Measurements from ENCODE around the gene SLCO3A1.

Gene SLCO3A1

DNA sequence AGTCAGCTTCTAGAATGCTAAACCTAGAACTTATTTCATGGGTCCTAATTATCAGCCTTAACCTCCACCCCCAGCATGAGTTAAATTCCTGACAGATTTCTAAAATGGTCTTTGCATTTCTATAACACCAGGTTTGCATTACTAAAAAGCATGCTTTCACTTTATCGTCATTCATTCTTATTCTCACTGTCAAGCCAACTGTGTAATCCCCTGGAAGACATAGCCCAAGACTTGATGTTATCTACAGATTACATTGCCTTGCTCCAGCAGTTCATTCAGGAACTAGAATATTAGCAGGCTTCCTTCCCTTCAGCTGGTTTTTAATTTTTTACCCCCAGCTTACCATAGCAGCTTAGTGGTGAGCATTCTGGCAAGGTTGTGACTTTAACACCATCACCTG, 184.0 kb downstream of the SLCO3A1 start:
- H3K56ac ChIP-seq (ENCODE audit: low read length), result no peak overlapping the region
- H3K4ac ChIP-seq (ENCODE audit: low read depth, low read length), result no peak overlapping the region
- no peaks in the 10 kb centered on the region for H3K27me3 ChIP-seq (ENCODE audit: insufficient read depth, low read length, poor library complexity)
- no peaks in the 10 kb centered on the region for H3K36me3 ChIP-seq (ENCODE audit: control insufficient read depth, insufficient read depth, low read length)
- no peak overlapping the region for H2BK120ac ChIP-seq (ENCODE audit: low read depth, low read length)
- no CpG with 5 or more reads among the region's 1 CpG for WGBS (ENCODE audit: extremely low coverage, insufficient coverage, low lambda C conversion rate)
- H2BK5ac ChIP-seq (ENCODE audit: low read length), result no peak overlapping the region
- no peak for DNase-seq
- H3K9ac ChIP-seq (ENCODE audit: low read length), result no peak overlapping the region
- H3K18ac ChIP-seq (ENCODE audit: low read length), result no peak overlapping the region
- H3K27ac ChIP-seq (ENCODE audit: low read depth, low read length), result no peak overlapping the region
- H3K79me1 ChIP-seq (ENCODE audit: low read length), result no peaks in the 10 kb centered on the region
- no peak overlapping the region for H3K23ac ChIP-seq (ENCODE audit: low read length)
- no peak overlapping the region for H4K8ac ChIP-seq (ENCODE audit: low read depth, low read length)
- H3K4me2 ChIP-seq (ENCODE audit: low read length), result no peak overlapping the region
- no peak overlapping the region for H2AK5ac ChIP-seq (ENCODE audit: low read length)
- no peaks in the 10 kb centered on the region for H3K79me2 ChIP-seq (ENCODE audit: control insufficient read depth, insufficient read depth, low read length)
- H4K5ac ChIP-seq (ENCODE audit: low read length), result no peak overlapping the region
- H2BK15ac ChIP-seq (replicated peaks; ENCODE audit: low read depth), result no peak overlapping the region
- H3K4me3 ChIP-seq (ENCODE audit: low read length), result no peak overlapping the region
- H3K4me1 ChIP-seq (ENCODE audit: control insufficient read depth, low read depth, low read length), result no peaks in the 10 kb centered on the region

DNA sequence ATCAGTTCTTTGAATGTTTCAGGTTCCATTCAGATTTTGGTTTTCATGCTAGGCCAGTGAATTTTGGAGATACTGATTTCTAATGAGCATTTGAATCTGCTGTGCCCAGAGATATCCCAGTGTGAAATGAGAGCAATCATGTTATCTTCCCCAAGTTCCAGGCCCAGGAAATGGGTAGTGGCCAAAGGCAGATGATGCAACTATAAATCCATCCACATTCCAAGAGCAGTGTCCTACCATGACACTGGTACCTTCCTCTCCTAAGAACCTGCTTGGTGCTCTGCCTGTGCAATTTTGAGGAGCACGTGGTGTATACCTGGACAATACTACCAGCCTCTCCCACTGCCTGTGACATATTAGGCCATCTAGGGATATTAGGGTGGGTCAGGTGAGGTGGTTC, 186.8 kb downstream of the SLCO3A1 start:
- Histone ChIP-seq H3K4ac (ENCODE audit: low read depth, low read length) (no peak overlapping the region), H4K5ac (ENCODE audit: low read length) (no peak overlapping the region), H4K8ac (ENCODE audit: low read depth, low read length) (no peak overlapping the region), H3K36me3 (ENCODE audit: control insufficient read depth, insufficient read depth, low read length) (no peaks in the 10 kb centered on the region), H2BK120ac (ENCODE audit: low read depth, low read length) (no peak overlapping the region), H3K23ac (ENCODE audit: low read length) (no peak overlapping the region), H2AK5ac (ENCODE audit: low read length) (no peak overlapping the region), H3K56ac (ENCODE audit: low read length) (no peak overlapping the region), H2BK15ac (replicated peaks; ENCODE audit: low read depth) (no peak overlapping the region), H3K9ac (ENCODE audit: low read length) (no peak overlapping the region), H3K27ac (ENCODE audit: low read depth, low read length) (no peak overlapping the region), H2BK5ac (ENCODE audit: low read length) (no peak overlapping the region), H3K4me1 (ENCODE audit: control insufficient read depth, low read depth, low read length) (no peaks in the 10 kb centered on the region), H3K4me2 (ENCODE audit: low read length) (no peak overlapping the region), H3K27me3 (ENCODE audit: insufficient read depth, low read length, poor library complexity) (no peaks in the 10 kb centered on the region), H3K79me2 (ENCODE audit: control insufficient read depth, insufficient read depth, low read length) (no peaks in the 10 kb centered on the region), H3K79me1 (ENCODE audit: low read length) (no peaks in the 10 kb centered on the region), H3K18ac (ENCODE audit: low read length) (no peak overlapping the region), H3K4me3 (ENCODE audit: low read length) (no peak overlapping the region)
- no peak for DNase-seq
- WGBS (ENCODE audit: extremely low coverage, insufficient coverage, low lambda C conversion rate), result no CpG with 5 or more reads among the region's 1 CpG

DNA sequence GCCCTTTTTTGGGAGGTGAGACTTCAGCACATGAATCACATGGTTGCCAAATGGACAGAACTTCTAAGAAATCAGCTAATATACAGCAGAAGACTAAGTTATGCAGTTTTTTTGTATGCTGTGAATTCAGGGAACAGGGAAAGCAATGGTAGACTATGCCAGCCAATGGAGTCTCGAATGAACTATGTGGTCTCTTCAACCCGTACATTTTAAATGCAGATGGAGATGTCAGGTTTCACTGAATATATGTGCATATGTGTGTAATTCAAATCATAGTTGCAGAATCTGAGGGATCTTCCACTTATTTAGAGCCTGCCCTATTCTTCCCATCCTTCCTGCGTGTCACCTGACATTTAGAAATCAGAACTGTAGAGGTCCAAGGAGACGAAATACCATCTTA, 187.9 kb downstream of the SLCO3A1 start:
- H3K27ac ChIP-seq (ENCODE audit: low read depth, low read length), result no peak overlapping the region
- no peak overlapping the region for H3K4me3 ChIP-seq (ENCODE audit: low read length)
- H3K9ac ChIP-seq (ENCODE audit: low read length), result no peak overlapping the region
- no peaks in the 10 kb centered on the region for H3K79me1 ChIP-seq (ENCODE audit: low read length)
- DNase-seq, result no peak
- no peaks in the 10 kb centered on the region for H3K79me2 ChIP-seq (ENCODE audit: control insufficient read depth, insufficient read depth, low read length)
- H3K4ac ChIP-seq (ENCODE audit: low read depth, low read length), result no peak overlapping the region
- no peak overlapping the region for H4K5ac ChIP-seq (ENCODE audit: low read length)
- no peak overlapping the region for H3K4me2 ChIP-seq (ENCODE audit: low read length)
- no peak overlapping the region for H2BK120ac ChIP-seq (ENCODE audit: low read depth, low read length)
- no peak overlapping the region for H3K56ac ChIP-seq (ENCODE audit: low read length)
- H3K23ac ChIP-seq (ENCODE audit: low read length), result no peak overlapping the region
- H3K4me1 ChIP-seq (ENCODE audit: control insufficient read depth, low read depth, low read length), result no peaks in the 10 kb centered on the region
- no peak overlapping the region for H2BK15ac ChIP-seq (replicated peaks; ENCODE audit: low read depth)
- H4K8ac ChIP-seq (ENCODE audit: low read depth, low read length), result no peak overlapping the region
- no peak overlapping the region for H3K18ac ChIP-seq (ENCODE audit: low read length)
- H3K36me3 ChIP-seq (ENCODE audit: control insufficient read depth, insufficient read depth, low read length), result no peaks in the 10 kb centered on the region
- WGBS (ENCODE audit: extremely low coverage, insufficient coverage, low lambda C conversion rate), result no CpG with 5 or more reads among the region's 4 CpGs
- H2BK5ac ChIP-seq (ENCODE audit: low read length), result no peak overlapping the region
- H3K27me3 ChIP-seq (ENCODE audit: insufficient read depth, low read length, poor library complexity), result no peaks in the 10 kb centered on the region
- no peak overlapping the region for H2AK5ac ChIP-seq (ENCODE audit: low read length)

DNA sequence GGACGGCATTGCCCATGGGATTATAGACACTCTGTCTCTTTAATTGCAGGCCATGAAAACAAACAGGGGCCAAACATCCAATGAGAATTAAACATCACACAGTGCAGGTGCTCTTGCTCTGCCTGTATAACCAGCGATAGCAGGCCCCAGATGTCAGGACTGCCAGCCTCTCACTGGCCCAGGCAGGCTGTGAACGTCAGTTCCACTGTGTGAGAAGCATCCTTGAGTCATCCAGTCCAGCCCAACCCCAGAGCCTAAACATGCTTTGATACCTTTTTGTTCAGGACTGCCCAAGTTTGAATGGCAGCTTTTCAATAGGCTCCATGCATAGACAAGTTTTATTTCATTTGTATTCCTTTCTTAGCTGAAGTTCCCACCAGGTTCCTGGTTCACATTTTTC, 189.8 kb downstream of the SLCO3A1 start:
- Histone ChIP-seq H2AK5ac (ENCODE audit: low read length) (no peak overlapping the region), H4K8ac (ENCODE audit: low read depth, low read length) (no peak overlapping the region), H2BK5ac (ENCODE audit: low read length) (no peak overlapping the region), H4K5ac (ENCODE audit: low read length) (no peak overlapping the region), H3K4ac (ENCODE audit: low read depth, low read length) (no peak overlapping the region), H2BK120ac (ENCODE audit: low read depth, low read length) (no peak overlapping the region), H3K23ac (ENCODE audit: low read length) (no peak overlapping the region), H3K79me1 (ENCODE audit: low read length) (no peaks in the 10 kb centered on the region), H3K9ac (ENCODE audit: low read length) (no peak overlapping the region), H3K4me3 (ENCODE audit: low read length) (no peak overlapping the region), H2BK15ac (replicated peaks; ENCODE audit: low read depth) (no peak overlapping the region), H3K18ac (ENCODE audit: low read length) (no peak overlapping the region), H3K27ac (ENCODE audit: low read depth, low read length) (no peak overlapping the region), H3K36me3 (ENCODE audit: control insufficient read depth, insufficient read depth, low read length) (no peaks in the 10 kb centered on the region), H3K27me3 (ENCODE audit: insufficient read depth, low read length, poor library complexity) (no peaks in the 10 kb centered on the region), H3K4me2 (ENCODE audit: low read length) (no peak overlapping the region), H3K56ac (ENCODE audit: low read length) (no peak overlapping the region), H3K4me1 (ENCODE audit: control insufficient read depth, low read depth, low read length) (no peaks in the 10 kb centered on the region), H3K79me2 (ENCODE audit: control insufficient read depth, insufficient read depth, low read length) (no peaks in the 10 kb centered on the region)
- no peak for DNase-seq
- no CpG with 5 or more reads among the region's 3 CpGs for WGBS (ENCODE audit: extremely low coverage, insufficient coverage, low lambda C conversion rate)

GRCh38 chr15:92044203-92044909, 190.8 kb downstream of the SLCO3A1 start:
- no peak overlapping the region for H2BK15ac ChIP-seq (replicated peaks; ENCODE audit: low read depth)
- no peak for DNase-seq
- no peak overlapping the region for H3K9ac ChIP-seq (ENCODE audit: low read length)
- H3K4me2 ChIP-seq (ENCODE audit: low read length), result no peak overlapping the region
- no peak overlapping the region for H2BK5ac ChIP-seq (ENCODE audit: low read length)
- no peaks in the 10 kb centered on the region for H3K79me2 ChIP-seq (ENCODE audit: control insufficient read depth, insufficient read depth, low read length)
- H3K4me1 ChIP-seq (ENCODE audit: control insufficient read depth, low read depth, low read length), result no peaks in the 10 kb centered on the region
- no peak overlapping the region for H2AK5ac ChIP-seq (ENCODE audit: low read length)
- WGBS (ENCODE audit: extremely low coverage, insufficient coverage, low lambda C conversion rate), result no CpG with 5 or more reads among the region's 10 CpGs
- no peak overlapping the region for H3K4me3 ChIP-seq (ENCODE audit: low read length)
- H3K27me3 ChIP-seq (ENCODE audit: insufficient read depth, low read length, poor library complexity), result no peaks in the 10 kb centered on the region
- H3K36me3 ChIP-seq (ENCODE audit: control insufficient read depth, insufficient read depth, low read length), result no peaks in the 10 kb centered on the region
- H3K23ac ChIP-seq (ENCODE audit: low read length), result no peak overlapping the region
- no peak overlapping the region for H3K4ac ChIP-seq (ENCODE audit: low read depth, low read length)
- H4K5ac ChIP-seq (ENCODE audit: low read length), result no peak overlapping the region
- H2BK120ac ChIP-seq (ENCODE audit: low read depth, low read length), result no peak overlapping the region
- no peak overlapping the region for H4K8ac ChIP-seq (ENCODE audit: low read depth, low read length)
- H3K27ac ChIP-seq (ENCODE audit: low read depth, low read length), result no peak overlapping the region
- H3K18ac ChIP-seq (ENCODE audit: low read length), result no peak overlapping the region
- H3K79me1 ChIP-seq (ENCODE audit: low read length), result no peaks in the 10 kb centered on the region
- no peak overlapping the region for H3K56ac ChIP-seq (ENCODE audit: low read length)

DNA sequence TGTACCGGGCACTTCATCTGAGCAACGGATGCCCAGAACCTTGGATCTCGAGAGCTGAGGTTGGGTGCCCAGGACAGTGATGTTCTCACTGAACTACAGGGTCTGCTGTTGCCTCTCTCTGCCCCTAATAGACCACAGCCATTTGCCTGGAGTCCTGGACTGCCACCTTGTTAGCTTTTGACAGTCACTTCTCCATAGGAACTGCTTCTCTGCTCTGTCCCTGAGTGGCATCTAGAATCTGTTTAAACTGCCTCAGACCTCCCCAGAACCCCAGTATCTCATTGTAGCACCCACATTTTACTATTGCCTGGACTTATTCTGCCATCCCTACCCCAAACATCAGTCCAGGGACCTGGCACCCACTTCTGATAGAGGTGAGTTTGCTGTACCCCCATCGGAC, 194.4 kb downstream of the SLCO3A1 start:
- no peak overlapping the region for H3K4ac ChIP-seq (ENCODE audit: low read depth, low read length)
- H3K27me3 ChIP-seq (ENCODE audit: insufficient read depth, low read length, poor library complexity), result no peaks in the 10 kb centered on the region
- H2AK5ac ChIP-seq (ENCODE audit: low read length), result no peak overlapping the region
- no peak for DNase-seq
- H3K56ac ChIP-seq (ENCODE audit: low read length), result no peak overlapping the region
- no peaks in the 10 kb centered on the region for H3K79me2 ChIP-seq (ENCODE audit: control insufficient read depth, insufficient read depth, low read length)
- H3K23ac ChIP-seq (ENCODE audit: low read length), result no peak overlapping the region
- no peak overlapping the region for H3K27ac ChIP-seq (ENCODE audit: low read depth, low read length)
- H2BK15ac ChIP-seq (replicated peaks; ENCODE audit: low read depth), result no peak overlapping the region
- H3K9ac ChIP-seq (ENCODE audit: low read length), result no peak overlapping the region
- no peak overlapping the region for H3K4me2 ChIP-seq (ENCODE audit: low read length)
- H2BK5ac ChIP-seq (ENCODE audit: low read length), result no peak overlapping the region
- H4K8ac ChIP-seq (ENCODE audit: low read depth, low read length), result no peak overlapping the region
- no CpG with 5 or more reads among the region's 4 CpGs for WGBS (ENCODE audit: extremely low coverage, insufficient coverage, low lambda C conversion rate)
- no peak overlapping the region for H2BK120ac ChIP-seq (ENCODE audit: low read depth, low read length)
- no peaks in the 10 kb centered on the region for H3K79me1 ChIP-seq (ENCODE audit: low read length)
- no peak overlapping the region for H3K4me3 ChIP-seq (ENCODE audit: low read length)
- H4K5ac ChIP-seq (ENCODE audit: low read length), result no peak overlapping the region
- no peaks in the 10 kb centered on the region for H3K36me3 ChIP-seq (ENCODE audit: control insufficient read depth, insufficient read depth, low read length)
- H3K18ac ChIP-seq (ENCODE audit: low read length), result no peak overlapping the region
- H3K4me1 ChIP-seq (ENCODE audit: control insufficient read depth, low read depth, low read length), result no peaks in the 10 kb centered on the region
